T-helper 2 cell treated with Interferon-gamma antibody and Interleukin-4, amounts not matched to agents 5 μg/mL and 100 μg/mL, for 36 hours (primary cell): ENCODE measurements around the gene RNPC3.

ENCODE experiments used
- DNase-seq: peaks from one replicate; pipeline ENCODE4 v3.0.0; 2021; ENCODE audit warnings: low spot score
- H3K27ac Mint-ChIP-seq: one replicate; pipeline ENCODE4 v1.8.0; 2021; ENCODE audit warnings: mild to moderate bottlenecking, mixed read lengths
- H3K27me3 Mint-ChIP-seq: one replicate; pipeline ENCODE4 v1.8.0; 2021; ENCODE audit warnings: low read depth, mixed read lengths
- H3K36me3 Mint-ChIP-seq: one replicate; pipeline ENCODE4 v1.8.0; 2021; ENCODE audit warnings: low read depth, mixed read lengths
- H3K4me1 Mint-ChIP-seq: one replicate; pipeline ENCODE4 v1.8.0; 2021; ENCODE audit warnings: low read depth, mixed read lengths
- H3K4me3 Mint-ChIP-seq: one replicate; pipeline ENCODE4 v1.8.0; 2022; ENCODE audit warnings: mild to moderate bottlenecking, moderate library complexity, mixed read lengths
- H3K9me3 Mint-ChIP-seq: one replicate; pipeline ENCODE4 v1.8.0; 2021; ENCODE audit warnings: mixed read lengths

The RNPC3 gene

GRCh38 chr1:103525607-103526507 lies at the start of gene RNPC3:
Gene RNPC3 (plus strand): TSS chr1:103525699. CDS start chr1:103526071, 372 bp downstream.
- Mint-ChIP-seq H3K4me3 (peak within 1 kb of the TSS; percentile 99), H3K9me3 (no peaks in the 10 kb centered on the region), H3K4me1 (peaks cover 33% of the 10 kb centered on the region), H3K27ac (peak within 1 kb of the TSS; percentile 98), H3K36me3 (peaks cover 20% of the 10 kb centered on the region), H3K27me3 (peaks cover 7% of the 10 kb centered on the region)
- DNase-seq = peak; percentile 80

- Mint-ChIP-seq H3K4me3 (no peak overlapping the region), H3K27ac (no peak overlapping the region), H3K9me3 (no peaks in the 10 kb centered on the region), H3K27me3 (no peaks in the 10 kb centered on the region), H3K4me1 (no peaks in the 10 kb centered on the region), H3K36me3 (no peaks in the 10 kb centered on the region)
- DNase-seq = no peak
Measured at GRCh38 chr1:103477101-103477500, 48.4 kb upstream of the RNPC3 start.

GRCh38 chr1:103489935-103490334 lies 35.6 kb upstream of the RNPC3 start:
- no peak overlapping the region for H3K27ac Mint-ChIP-seq
- no peaks in the 10 kb centered on the region for H3K9me3 Mint-ChIP-seq
- no peaks in the 10 kb centered on the region for H3K4me1 Mint-ChIP-seq
- no peaks in the 10 kb centered on the region for H3K36me3 Mint-ChIP-seq
- no peak overlapping the region for H3K4me3 Mint-ChIP-seq
- no peak for DNase-seq
- no peaks in the 10 kb centered on the region for H3K27me3 Mint-ChIP-seq

GRCh38 chr1:103492003-103492625 lies 33.4 kb upstream of the RNPC3 start:
- H3K36me3 Mint-ChIP-seq = no peaks in the 10 kb centered on the region
- no peak for DNase-seq
- H3K4me3 Mint-ChIP-seq = no peak overlapping the region
- no peak overlapping the region for H3K27ac Mint-ChIP-seq
- H3K4me1 Mint-ChIP-seq = no peaks in the 10 kb centered on the region
- no peaks in the 10 kb centered on the region for H3K27me3 Mint-ChIP-seq
- H3K9me3 Mint-ChIP-seq = no peaks in the 10 kb centered on the region

GRCh38 chr1:103496014-103496635 lies 29.4 kb upstream of the RNPC3 start:
- H3K27ac Mint-ChIP-seq = no peak overlapping the region
- H3K27me3 Mint-ChIP-seq = no peaks in the 10 kb centered on the region
- no peaks in the 10 kb centered on the region for H3K4me1 Mint-ChIP-seq
- H3K9me3 Mint-ChIP-seq = no peaks in the 10 kb centered on the region
- no peak overlapping the region for H3K4me3 Mint-ChIP-seq
- H3K36me3 Mint-ChIP-seq = no peaks in the 10 kb centered on the region
- no peak for DNase-seq

- no peaks in the 10 kb centered on the region for H3K4me1 Mint-ChIP-seq
- no peak overlapping the region for H3K27ac Mint-ChIP-seq
- DNase-seq = no peak
- H3K4me3 Mint-ChIP-seq = no peak overlapping the region
- no peaks in the 10 kb centered on the region for H3K9me3 Mint-ChIP-seq
- no peaks in the 10 kb centered on the region for H3K36me3 Mint-ChIP-seq
- no peaks in the 10 kb centered on the region for H3K27me3 Mint-ChIP-seq
Measured at GRCh38 chr1:103497404-103497803, 28.1 kb upstream of the RNPC3 start.

- Mint-ChIP-seq H3K27me3 (no peaks in the 10 kb centered on the region), H3K27ac (no peak overlapping the region), H3K9me3 (no peaks in the 10 kb centered on the region), H3K36me3 (peaks cover 3% of the 10 kb centered on the region), H3K4me1 (no peaks in the 10 kb centered on the region), H3K4me3 (no peak overlapping the region)
- DNase-seq = no peak
Measured at GRCh38 chr1:103509250-103509649, 16.2 kb upstream of the RNPC3 start.

- Mint-ChIP-seq H3K27ac (no peak overlapping the region), H3K4me1 (peaks cover 2% of the 10 kb centered on the region), H3K27me3 (no peaks in the 10 kb centered on the region), H3K4me3 (no peak overlapping the region), H3K9me3 (no peaks in the 10 kb centered on the region), H3K36me3 (peaks cover 3% of the 10 kb centered on the region)
- no peak for DNase-seq
Measured at GRCh38 chr1:103513711-103514110, 11.8 kb upstream of the RNPC3 start.

GRCh38 chr1:103514920-103515503 lies 10.5 kb upstream of the RNPC3 start:
- DNase-seq = no peak
- Mint-ChIP-seq H3K27me3 (no peaks in the 10 kb centered on the region), H3K4me1 (peaks cover 2% of the 10 kb centered on the region), H3K27ac (no peak overlapping the region), H3K36me3 (peaks cover 3% of the 10 kb centered on the region), H3K4me3 (no peak overlapping the region), H3K9me3 (no peaks in the 10 kb centered on the region)

- Mint-ChIP-seq H3K9me3 (no peaks in the 10 kb centered on the region), H3K27me3 (no peaks in the 10 kb centered on the region), H3K4me3 (no peak overlapping the region), H3K27ac (no peak overlapping the region), H3K36me3 (no peaks in the 10 kb centered on the region), H3K4me1 (peaks cover 2% of the 10 kb centered on the region)
- DNase-seq = no peak
Measured at GRCh38 chr1:103516283-103516682, 9.2 kb upstream of the RNPC3 start.

GRCh38 chr1:103516693-103517092 lies 8.8 kb upstream of the RNPC3 start:
- Mint-ChIP-seq H3K4me1 (peaks cover 2% of the 10 kb centered on the region), H3K4me3 (no peak overlapping the region), H3K36me3 (no peaks in the 10 kb centered on the region), H3K9me3 (no peaks in the 10 kb centered on the region), H3K27me3 (no peaks in the 10 kb centered on the region), H3K27ac (no peak overlapping the region)
- DNase-seq = no peak

GRCh38 chr1:103517380-103518047 lies 8.0 kb upstream of the RNPC3 start:
- H3K36me3 Mint-ChIP-seq = no peaks in the 10 kb centered on the region
- no peak overlapping the region for H3K4me3 Mint-ChIP-seq

GRCh38 chr1:103520822-103521221 lies 4.7 kb upstream of the RNPC3 start:
- Mint-ChIP-seq H3K4me3 (no peak overlapping the region), H3K9me3 (no peaks in the 10 kb centered on the region), H3K27me3 (peaks cover 7% of the 10 kb centered on the region), H3K27ac (no peak overlapping the region), H3K36me3 (no peaks in the 10 kb centered on the region), H3K4me1 (peaks cover 6% of the 10 kb centered on the region)
- DNase-seq = no peak

More at GRCh38 chr1:103517380-103518047, 8.0 kb upstream of the RNPC3 start:
- H3K9me3 Mint-ChIP-seq = no peaks in the 10 kb centered on the region
- no peak for DNase-seq
- no peak overlapping the region for H3K27ac Mint-ChIP-seq
- no peaks in the 10 kb centered on the region for H3K27me3 Mint-ChIP-seq
- H3K4me1 Mint-ChIP-seq = peaks cover 2% of the 10 kb centered on the region
